SK-N-SH (cell line): ENCODE results near the gene GALR3. TPM values are rescaled to one million over a fixed set of nuclear protein-coding genes. Genes with fewer than 3 reads are reported as not detected.

ENCODE experiments used
- CTCF ChIA-PET: fragments of 300-600, 350-600 bp; formaldehyde crosslinking; extraction: SDS; loops from one replicate; lab custom pipeline; 2021; lab: Yijun Ruan, JAX
- POLR2A ChIA-PET: fragments of 350-600 bp; sonication (Branson Sonifier 250); formaldehyde crosslinking; extraction: SDS; loops from one replicate; lab custom pipeline; 2020; ENCODE audit warnings: antibody characterized with exemption, inconsistent platforms; lab: Yijun Ruan, JAX
- DNase-seq: peaks from one replicate; pipeline ENCODE4 v3.0.0; 2012
- H2AFZ ChIP-seq: fragments of 200-600 bp; sonication (generic); 2 replicates; pipeline ENCODE4 v1.8.1; 2016; ENCODE audit warnings: antibody characterized with exemption, mild to moderate bottlenecking, low read depth
- H3F3A ChIP-seq: fragments of 200-600 bp; sonication (generic); replicated peaks from 2 replicates; pipeline ENCODE3; 2016; ENCODE audit warnings: antibody characterized with exemption, mild to moderate bottlenecking; ENCODE audit not compliant: insufficient read depth
- H3K27ac ChIP-seq, 2 experiments: fragments of 200-500 bp in 1 of 2; fragments of 200-600 bp in 1 of 2; sonication (Bioruptor generic) in 1 of 2; sonication (generic), shearing (Covaris generic) in 1 of 2; 2 replicates each; pipeline versions ENCODE4 v1.5.1 to v1.6.1; 2014 to 2016; ENCODE audit warnings: low read depth in 2 of 2, inconsistent platforms in 1 of 2, low read length in 1 of 2, mild to moderate bottlenecking in 1 of 2, mixed read lengths in 1 of 2
- H3K27me3 ChIP-seq: fragments of 200-600 bp; sonication (generic), shearing (Covaris generic); 2 replicates; pipeline ENCODE4 v1.6.1; 2016; ENCODE audit warnings: mixed run types; ENCODE audit not compliant: insufficient read depth
- H3K36me3 ChIP-seq, 2 experiments: fragments of 200-500 bp in 1 of 2; fragments of 200-600 bp in 1 of 2; sonication (Bioruptor generic) in 1 of 2; sonication (generic) in 1 of 2; replicated peaks in 1 of 2; 2 replicates each; pipeline versions ENCODE3 to v1.5.1; 2014 to 2016; ENCODE audit warnings: low read length in 1 of 2, mild to moderate bottlenecking in 1 of 2; ENCODE audit not compliant: insufficient read depth in 2 of 2, control insufficient read depth in 1 of 2
- H3K4me1 ChIP-seq, 2 experiments: fragments of 200-500 bp in 1 of 2; fragments of 200-600 bp in 1 of 2; sonication (Bioruptor generic) in 1 of 2; sonication (generic), shearing (Covaris generic) in 1 of 2; 2 replicates each; pipeline versions ENCODE4 v1.5.1 to v1.6.1; 2014 to 2016; ENCODE audit warnings: low read depth in 1 of 2, low read length in 1 of 2, mixed run types in 1 of 2; ENCODE audit not compliant: insufficient read depth in 2 of 2, control insufficient read depth in 1 of 2
- H3K4me2 ChIP-seq: fragments of 200-600 bp; sonication (generic), shearing (Covaris generic); 2 replicates; pipeline ENCODE4 v1.6.1; 2017; ENCODE audit warnings: mixed run types
- H3K4me3 ChIP-seq, 2 experiments: fragments of 200-500 bp in 1 of 2; fragments of 200-600 bp in 1 of 2; sonication (Bioruptor generic) in 1 of 2; sonication (generic), shearing (Covaris generic) in 1 of 2; 2 replicates each; pipeline versions ENCODE4 v1.5.1 to v1.8.1; 2014 to 2016; ENCODE audit warnings: low read depth in 2 of 2, inconsistent platforms in 1 of 2, low read length in 1 of 2, mild to moderate bottlenecking in 1 of 2, mixed read lengths in 1 of 2, moderate library complexity in 1 of 2
- H3K79me2 ChIP-seq: fragments of 200-600 bp; sonication (generic); 2 replicates; pipeline ENCODE4 v1.8.1; 2017; ENCODE audit warnings: mild to moderate bottlenecking; ENCODE audit not compliant: insufficient read depth
- H3K9ac ChIP-seq: fragments of 200-600 bp; sonication (generic); 2 replicates; pipeline ENCODE4 v1.6.1; 2017; ENCODE audit warnings: mixed run types
- H3K9me2 ChIP-seq: fragments of 200-600 bp; sonication (generic); 2 replicates; pipeline ENCODE4 v1.6.1; 2017; ENCODE audit warnings: mixed run types
- H3K9me3 ChIP-seq: fragments of 200-600 bp; sonication (generic); 2 replicates; pipeline ENCODE4 v1.6.1; 2017; ENCODE audit warnings: mixed run types, mild to moderate bottlenecking, moderate library complexity
- H4K20me1 ChIP-seq: fragments of 200-600 bp; sonication (generic); 2 replicates; pipeline ENCODE4 v1.6.1; 2017; ENCODE audit warnings: mild to moderate bottlenecking, mixed run types; ENCODE audit not compliant: insufficient read depth
- CHD2 ChIP-seq: fragments of 150-350 bp; IDR thresholded peaks from 2 replicates; pipeline ENCODE4 v1.6.1; 2018; ENCODE audit warnings: low read length; ENCODE audit not compliant: partially characterized antibody
- FOSL2 ChIP-seq: IDR thresholded peaks from 2 replicates; pipeline ENCODE4 v1.4.0; 2012; ENCODE audit warnings: low read depth, mild to moderate bottlenecking, moderate library complexity, borderline replicate concordance
- FOXJ3 ChIP-seq: sonication (generic); formaldehyde crosslinking; IDR thresholded peaks from 2 replicates; pipeline ENCODE4 v1.5.1; 2020; ENCODE audit warnings: mild to moderate bottlenecking, missing genetic modification reagents
- GATA2 ChIP-seq: sonication (generic); formaldehyde crosslinking; IDR thresholded peaks from 2 replicates; pipeline ENCODE4 v1.5.0; 2020; ENCODE audit warnings: mild to moderate bottlenecking, missing genetic modification reagents
- JUND ChIP-seq: IDR thresholded peaks from 2 replicates; pipeline ENCODE4 v1.4.0; 2012
- MAX ChIP-seq: IDR thresholded peaks from 2 replicates; pipeline ENCODE4 v1.4.0; 2012; ENCODE audit warnings: low read depth
- MEF2A ChIP-seq: IDR thresholded peaks from 2 replicates; pipeline ENCODE4 v1.4.0; 2012; ENCODE audit warnings: low read depth, borderline replicate concordance
- RAD21 ChIP-seq: IDR thresholded peaks from 2 replicates; pipeline ENCODE4 v1.6.1; 2012; ENCODE audit warnings: mild to moderate bottlenecking, low read length
- REST ChIP-seq: IDR thresholded peaks from 2 replicates; pipeline ENCODE4 v1.6.1; 2012; ENCODE audit warnings: mild to moderate bottlenecking, low read depth, low read length, moderate library complexity
- SIN3A ChIP-seq: IDR thresholded peaks from 2 replicates; pipeline ENCODE4 v1.6.1; 2012; ENCODE audit warnings: low read depth, mild to moderate bottlenecking, low read length, moderate library complexity, borderline replicate concordance
- TAF1 ChIP-seq: IDR thresholded peaks from 2 replicates; pipeline ENCODE4 v1.6.1; 2012; ENCODE audit warnings: low read depth, mild to moderate bottlenecking, low read length, moderate library complexity, borderline replicate concordance
- ZBTB33 ChIP-seq: IDR thresholded peaks from 2 replicates; pipeline ENCODE4 v1.4.0; 2012; ENCODE audit warnings: low read depth, borderline replicate concordance
- WGBS: methylation state at CpG from one replicate; pipeline ENCODE4 v1.1.6; 2017; ENCODE audit warnings: low lambda C conversion rate; 5-methylcytosine and 5-hydroxymethylcytosine counted together
- polyA plus RNA-seq, 3 experiments: library from polyadenylated mRNA; depleted of rRNA; stranded (reverse); fragments of >200 nt; gene quantifications; 2 replicates each; pipeline ENCODE4 v1.2.3, GENCODE V29; 2012
- TF ChIP-seq, protein P1 (sequence below): fragments of 150-350 bp; IDR thresholded peaks from 2 replicates; pipeline ENCODE4 v1.6.1; 2016; ENCODE audit warnings: mild to moderate bottlenecking, low read depth, low read length

The GALR3 gene
- polyA plus RNA-seq, 1 of the 3 experiments (the other 2 are of a cell fraction): not detected

DNA sequence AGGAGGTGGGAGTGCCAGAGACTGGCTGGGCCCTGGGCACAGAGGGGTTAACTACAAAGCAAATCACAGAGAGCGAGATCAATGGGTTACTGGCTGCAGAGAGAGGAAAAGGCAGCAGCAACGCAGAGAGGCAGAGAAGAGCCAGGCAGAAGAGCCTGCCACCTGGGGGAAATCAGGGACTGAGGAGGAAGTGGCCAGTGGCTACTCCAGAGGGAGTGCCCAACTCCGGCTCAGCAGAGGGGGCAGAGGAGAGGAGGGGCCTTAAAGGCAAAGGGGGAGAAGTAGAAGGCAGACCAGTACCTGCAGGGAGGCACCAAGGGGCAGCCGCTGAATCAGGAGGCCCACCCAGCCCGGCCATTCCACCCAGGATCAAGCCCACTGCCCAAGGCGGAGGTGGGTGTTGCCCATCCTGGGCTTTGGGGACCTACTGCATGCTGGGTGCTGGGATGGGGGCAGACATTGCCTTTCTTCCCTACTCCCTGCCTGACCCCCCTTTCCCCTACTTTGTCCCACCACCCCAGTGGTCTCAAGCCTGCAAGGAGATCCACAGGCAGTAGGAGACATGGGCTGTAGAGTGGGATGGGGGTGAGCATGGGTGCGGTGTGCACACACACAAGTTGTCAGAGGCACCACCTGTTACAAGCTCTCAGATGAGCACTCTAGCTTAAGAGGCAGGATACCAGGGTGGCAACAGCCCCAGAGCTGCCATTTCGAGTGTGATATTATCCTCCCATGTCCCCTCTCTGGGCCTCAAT lies 926 bp upstream of the GALR3 start (continued):
- no peak for TF ChIP-seq REST
- TF ChIP-seq FOSL2: no peak
- no peak for TF ChIP-seq CHD2
- no peak for TF ChIP-seq SIN3A
- TF ChIP-seq RAD21: no peak
- TF ChIP-seq GATA2 (CRISPR knock-in tag): no peak

DNA sequence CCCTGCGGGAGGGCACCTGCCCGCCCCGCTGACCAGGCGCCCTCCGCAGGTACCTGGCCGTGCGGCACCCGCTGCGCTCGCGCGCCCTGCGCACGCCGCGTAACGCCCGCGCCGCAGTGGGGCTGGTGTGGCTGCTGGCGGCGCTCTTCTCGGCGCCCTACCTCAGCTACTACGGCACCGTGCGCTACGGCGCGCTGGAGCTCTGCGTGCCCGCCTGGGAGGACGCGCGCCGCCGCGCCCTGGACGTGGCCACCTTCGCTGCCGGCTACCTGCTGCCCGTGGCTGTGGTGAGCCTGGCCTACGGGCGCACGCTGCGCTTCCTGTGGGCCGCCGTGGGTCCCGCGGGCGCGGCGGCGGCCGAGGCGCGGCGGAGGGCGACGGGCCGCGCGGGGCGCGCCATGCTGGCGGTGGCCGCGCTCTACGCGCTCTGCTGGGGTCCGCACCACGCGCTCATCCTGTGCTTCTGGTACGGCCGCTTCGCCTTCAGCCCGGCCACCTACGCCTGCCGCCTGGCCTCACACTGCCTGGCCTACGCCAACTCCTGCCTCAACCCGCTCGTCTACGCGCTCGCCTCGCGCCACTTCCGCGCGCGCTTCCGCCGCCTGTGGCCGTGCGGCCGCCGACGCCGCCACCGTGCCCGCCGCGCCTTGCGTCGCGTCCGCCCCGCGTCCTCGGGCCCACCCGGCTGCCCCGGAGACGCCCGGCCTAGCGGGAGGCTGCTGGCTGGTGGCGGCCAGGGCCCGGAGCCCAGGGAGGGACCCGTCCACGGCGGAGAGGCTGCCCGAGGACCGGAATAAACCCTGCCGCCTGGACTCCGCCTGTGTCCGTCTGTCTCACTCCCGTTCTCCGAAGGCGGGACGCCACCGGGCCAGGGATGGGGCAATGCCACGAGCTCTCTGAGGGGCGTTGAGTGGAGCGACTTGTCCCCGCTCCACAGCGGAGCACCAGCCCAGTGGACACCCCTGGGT lies 1.8 kb downstream of the GALR3 start:
- H3K36me3 ChIP-seq: peaks cover 4 to 7% of the 10 kb centered on the region in 2 experiments
- CTCF ChIA-PET: interaction anchor here (0.8 to 14.0 kb wide), 2 partner anchors 15 to 35 kb away, joined by 3 to 182 read pairs; no protein-coding TSS in a partner anchor
- H4K20me1 ChIP-seq: no peaks in the 10 kb centered on the region
- no peaks in the 10 kb centered on the region for H3K9me2 ChIP-seq
- POLR2A ChIA-PET: interaction anchor here (1.0 kb wide), 1 partner anchor 17 kb away, joined by 5 read pairs; the partner anchor contains the start of gene GCAT
- no peaks in the 10 kb centered on the region for H3F3A ChIP-seq
- TF ChIP-seq MAX (no peak), MEF2A (no peak), TAF1 (no peak), FOXJ3 (CRISPR knock-in tag) (no peak), ZBTB33 (no peak), JUND (no peak)
- TF ChIP-seq, protein P1, sequence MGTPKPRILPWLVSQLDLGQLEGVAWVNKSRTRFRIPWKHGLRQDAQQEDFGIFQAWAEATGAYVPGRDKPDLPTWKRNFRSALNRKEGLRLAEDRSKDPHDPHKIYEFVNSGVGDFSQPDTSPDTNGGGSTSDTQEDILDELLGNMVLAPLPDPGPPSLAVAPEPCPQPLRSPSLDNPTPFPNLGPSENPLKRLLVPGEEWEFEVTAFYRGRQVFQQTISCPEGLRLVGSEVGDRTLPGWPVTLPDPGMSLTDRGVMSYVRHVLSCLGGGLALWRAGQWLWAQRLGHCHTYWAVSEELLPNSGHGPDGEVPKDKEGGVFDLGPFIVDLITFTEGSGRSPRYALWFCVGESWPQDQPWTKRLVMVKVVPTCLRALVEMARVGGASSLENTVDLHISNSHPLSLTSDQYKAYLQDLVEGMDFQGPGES: no peak
- TF ChIP-seq, all 33 proteins: peak for 0
- no peak overlapping the region for H3K27ac ChIP-seq
- H3K4me2 ChIP-seq: no peak overlapping the region
- no peak overlapping the region for H3K9ac ChIP-seq
- no peak overlapping the region for H2AFZ ChIP-seq
- H3K4me1 ChIP-seq: no peaks in the 10 kb centered on the region
- H3K4me3 ChIP-seq: no peak overlapping the region
- DNase-seq: peak; percentile 71
- H3K79me2 ChIP-seq: no peaks in the 10 kb centered on the region
- no peaks in the 10 kb centered on the region; the same call in 1 of the 2 replicates for H3K27me3 ChIP-seq
- H3K9me3 ChIP-seq: no peaks in the 10 kb centered on the region
- no CpG with 5 or more reads among the region's 135 CpGs for WGBS
